Measurements from ENCODE around the gene MARF1.

- TF ChIP-seq POLR2A (IDR thresholded peaks at IDR 0.05) (no peak), CTCF (IDR thresholded peaks at IDR 0.05) (no peak)
Measured at GRCh38 chr16:15586716-15587115, 56.2 kb downstream of the MARF1 start.
